ENCODE data around the gene TCEAL8.

The TCEAL8 gene

DNA sequence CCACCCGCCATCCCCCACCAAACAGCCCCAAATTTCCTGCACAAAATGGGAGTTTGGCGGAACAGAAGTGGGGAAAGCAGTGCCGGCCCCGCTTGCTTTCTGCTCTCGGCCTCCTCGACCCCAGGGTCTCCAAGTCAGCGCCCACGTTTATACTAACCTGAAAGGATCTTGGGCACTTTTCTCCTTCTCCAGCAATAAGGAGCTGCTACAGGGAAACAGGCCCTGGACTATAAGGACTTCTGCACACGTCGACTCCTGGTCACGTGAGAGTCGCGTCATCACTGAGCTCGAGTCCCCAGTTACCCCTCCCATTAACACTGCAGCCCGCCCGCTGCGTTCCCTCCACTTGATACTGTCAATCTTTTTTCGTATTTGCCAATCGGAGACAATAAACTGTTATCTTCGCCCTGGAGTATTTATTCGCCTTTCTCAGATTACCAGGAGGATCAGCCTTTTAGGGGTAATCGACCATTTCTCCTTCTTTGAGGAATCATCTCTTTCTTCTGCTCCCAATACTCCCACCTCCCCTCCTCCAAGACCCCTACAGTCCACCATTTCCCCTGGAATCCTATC is at the start of gene TCEAL8:
Gene TCEAL8, minus strand, starts transcription at position 235 of the 573 bp plus-strand sequence. CDS start 1,176 bp downstream, outside the sequence.
- peak; percentile 59 for DNase-seq (ENCODE audit: low spot score)
- TF ChIP-seq, protein P1, sequence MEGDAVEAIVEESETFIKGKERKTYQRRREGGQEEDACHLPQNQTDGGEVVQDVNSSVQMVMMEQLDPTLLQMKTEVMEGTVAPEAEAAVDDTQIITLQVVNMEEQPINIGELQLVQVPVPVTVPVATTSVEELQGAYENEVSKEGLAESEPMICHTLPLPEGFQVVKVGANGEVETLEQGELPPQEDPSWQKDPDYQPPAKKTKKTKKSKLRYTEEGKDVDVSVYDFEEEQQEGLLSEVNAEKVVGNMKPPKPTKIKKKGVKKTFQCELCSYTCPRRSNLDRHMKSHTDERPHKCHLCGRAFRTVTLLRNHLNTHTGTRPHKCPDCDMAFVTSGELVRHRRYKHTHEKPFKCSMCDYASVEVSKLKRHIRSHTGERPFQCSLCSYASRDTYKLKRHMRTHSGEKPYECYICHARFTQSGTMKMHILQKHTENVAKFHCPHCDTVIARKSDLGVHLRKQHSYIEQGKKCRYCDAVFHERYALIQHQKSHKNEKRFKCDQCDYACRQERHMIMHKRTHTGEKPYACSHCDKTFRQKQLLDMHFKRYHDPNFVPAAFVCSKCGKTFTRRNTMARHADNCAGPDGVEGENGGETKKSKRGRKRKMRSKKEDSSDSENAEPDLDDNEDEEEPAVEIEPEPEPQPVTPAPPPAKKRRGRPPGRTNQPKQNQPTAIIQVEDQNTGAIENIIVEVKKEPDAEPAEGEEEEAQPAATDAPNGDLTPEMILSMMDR (IDR thresholded peaks at IDR 0.05; ENCODE audit: extremely low read depth, missing control alignments): no peak

DNA sequence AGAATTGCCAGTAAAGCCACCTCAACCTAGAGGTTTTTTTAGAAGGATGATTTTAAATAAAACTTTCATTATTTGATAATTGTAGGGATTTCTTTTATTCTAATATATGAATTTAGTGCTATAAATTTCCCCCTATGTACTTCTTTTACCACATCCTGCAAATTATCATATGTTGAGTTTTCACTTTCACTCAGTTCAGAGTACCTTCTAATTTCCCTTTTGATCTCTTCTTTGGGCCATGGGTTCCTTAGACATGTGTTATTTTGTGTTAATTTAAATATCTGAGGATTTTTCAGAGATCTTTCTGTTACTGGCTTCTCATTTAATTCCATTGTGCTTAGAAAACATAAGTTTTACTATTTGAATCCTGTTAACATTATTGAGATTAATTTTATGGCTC is 49.8 kb upstream of the TCEAL8 start:
- TF ChIP-seq, protein P1 (IDR thresholded peaks at IDR 0.05; ENCODE audit: extremely low read depth, missing control alignments): no peak
- no peak for DNase-seq (ENCODE audit: low spot score)

DNA sequence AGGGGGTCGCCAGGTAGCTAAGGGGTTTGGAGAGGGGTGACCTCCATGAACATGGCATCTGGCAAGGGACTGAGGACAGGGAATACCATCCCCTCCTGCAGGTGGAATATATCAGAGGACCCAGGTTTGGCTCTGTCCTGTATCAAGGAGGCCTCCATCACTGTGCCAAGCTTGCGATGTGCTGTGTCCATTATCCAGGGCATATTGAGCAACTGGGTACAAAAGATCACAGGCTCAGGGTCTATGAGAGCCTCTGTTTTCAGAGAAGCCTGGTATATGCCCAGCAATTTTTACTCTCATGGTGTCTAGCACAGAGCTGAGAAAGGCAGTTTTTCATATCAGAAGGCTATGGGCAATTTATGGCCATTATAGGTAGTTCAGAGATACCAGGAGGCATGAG is 38.2 kb upstream of the TCEAL8 start:
- no peak for DNase-seq (ENCODE audit: low spot score)
- TF ChIP-seq, protein P1 (IDR thresholded peaks at IDR 0.05; ENCODE audit: extremely low read depth, missing control alignments): no peak

DNA sequence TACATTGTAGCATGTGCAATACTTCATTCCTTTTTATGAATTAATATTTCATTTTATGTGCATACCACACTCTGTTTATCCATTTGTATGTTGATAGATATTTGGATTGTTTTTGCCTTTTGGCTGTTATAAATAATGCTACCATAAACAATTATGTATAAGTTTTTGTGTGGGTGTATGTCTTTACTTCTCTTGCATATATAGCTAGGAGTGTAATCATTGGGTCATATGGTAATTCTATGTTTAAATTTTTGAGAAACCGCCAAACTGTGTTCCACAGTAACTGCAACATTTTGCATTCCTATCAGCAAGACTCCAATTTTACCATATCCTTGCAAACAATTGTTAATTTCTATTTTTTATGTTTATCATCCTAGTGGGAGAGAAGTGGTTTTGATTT is 24.7 kb upstream of the TCEAL8 start:
- TF ChIP-seq, protein P1 (IDR thresholded peaks at IDR 0.05; ENCODE audit: extremely low read depth, missing control alignments): no peak
- no peak for DNase-seq (ENCODE audit: low spot score)

DNA sequence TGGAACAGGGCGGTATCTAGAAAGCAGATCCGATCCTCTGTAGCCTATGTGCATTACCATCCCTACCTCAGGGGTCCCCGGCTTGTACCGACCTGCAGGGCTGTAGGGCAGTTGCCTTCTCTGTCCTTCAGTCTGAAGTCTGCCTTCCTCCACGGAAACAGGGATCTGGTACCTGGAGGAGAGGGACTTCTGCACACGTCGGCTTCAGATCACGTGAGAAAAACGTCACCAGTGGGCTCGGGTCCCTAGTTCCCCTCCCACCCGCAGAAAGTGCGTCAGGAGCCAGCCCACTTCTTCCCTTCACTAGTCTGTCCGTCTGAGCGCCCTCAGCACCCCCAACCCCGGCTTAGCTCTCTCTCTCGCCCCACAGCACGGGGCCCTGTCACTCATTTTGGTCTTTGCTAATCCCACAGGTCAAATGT is 21.6 kb upstream of the TCEAL8 start, which contains the start of gene TCEAL5:
Gene TCEAL5, minus strand, starts transcription at position 170 of the 422 bp plus-strand sequence. CDS start 2,187 bp downstream, outside the sequence.
- TF ChIP-seq, protein P1 (IDR thresholded peaks at IDR 0.05; ENCODE audit: extremely low read depth, missing control alignments): no peak
- no peak for DNase-seq (ENCODE audit: low spot score)

- TF ChIP-seq, protein P1 (IDR thresholded peaks at IDR 0.05; ENCODE audit: extremely low read depth, missing control alignments): no peak
- no peak for DNase-seq (ENCODE audit: low spot score)
Observed at GRCh38 chrX:103275947-103276567, 21.1 kb upstream of the TCEAL8 start.

- TF ChIP-seq, protein P1 (IDR thresholded peaks at IDR 0.05; ENCODE audit: extremely low read depth, missing control alignments): no peak
- DNase-seq (ENCODE audit: low spot score): no peak
Observed at GRCh38 chrX:103274284-103274683, 19.3 kb upstream of the TCEAL8 start.

Measured in GM20000 (cell line).